AG10803 (cell line): ENCODE measurements around the gene MPZL2.

ENCODE experiments used
- DNase-seq: peaks from one replicate; pipeline ENCODE4 v3.0.0; 2010; ENCODE audit warnings: low read depth
- H3K4me3 ChIP-seq: 2 replicates; pipeline ENCODE4 v1.5.1; 2011; ENCODE audit warnings: mild to moderate bottlenecking, low read length, control low read depth
- CTCF ChIP-seq: conservative IDR thresholded peaks from 2 replicates; pipeline ENCODE4 v1.5.1; 2011; ENCODE audit warnings: mild to moderate bottlenecking, low read length, control low read depth, inconsistent platforms

Gene MPZL2

GRCh38 chr11:118306556-118306955 lies 42.5 kb upstream of the MPZL2 start:
- no peak overlapping the region for H3K4me3 ChIP-seq
- no peak for TF ChIP-seq CTCF
- DNase-seq, result no peak

- no peak for DNase-seq
- TF ChIP-seq CTCF, result no peak
- no peak overlapping the region for H3K4me3 ChIP-seq
Observed at GRCh38 chr11:118305726-118306125, 41.6 kb upstream of the MPZL2 start.

GRCh38 chr11:118304568-118305248 lies 40.6 kb upstream of the MPZL2 start, which contains the start of gene CD3E:
TSS of gene CD3E (plus strand) at chr11:118304730. CDS start at chr11:118304953, 223 bp downstream.
- H3K4me3 ChIP-seq, result no peak within 1 kb of the TSS
- DNase-seq, result no peak
- TF ChIP-seq CTCF, result no peak

GRCh38 chr11:118304227-118304567 lies 40.1 kb upstream of the MPZL2 start:
- no peak overlapping the region for H3K4me3 ChIP-seq
- DNase-seq, result no peak
- no peak for TF ChIP-seq CTCF

GRCh38 chr11:118301600-118302195 lies 37.6 kb upstream of the MPZL2 start:
- no peak for TF ChIP-seq CTCF
- no peak for DNase-seq

GRCh38 chr11:118295815-118296454 lies 31.8 kb upstream of the MPZL2 start:
- H3K4me3 ChIP-seq, result no peak overlapping the region
- peak; percentile 12 for DNase-seq
- TF ChIP-seq CTCF, result peak; percentile 45

More at GRCh38 chr11:118301600-118302195, 37.6 kb upstream of the MPZL2 start:
- H3K4me3 ChIP-seq, result no peak overlapping the region

- H3K4me3 ChIP-seq, result no peak overlapping the region
- DNase-seq, result no peak
- no peak for TF ChIP-seq CTCF
Observed at GRCh38 chr11:118295199-118295598, 31.1 kb upstream of the MPZL2 start.
